Neural crest cell (in vitro differentiated cells): ENCODE data around the gene TSPAN18. TPM values are rescaled to one million over a fixed set of nuclear protein-coding genes. Genes with fewer than 3 reads are reported as not detected.

Experiments used
- DNase-seq: peaks from one replicate; pipeline ENCODE4 v3.0.0; 2021; ENCODE audit warnings: low read depth, mixed read lengths, low spot score
- H3K27ac Mint-ChIP-seq: one replicate; pipeline ENCODE4 v1.8.0; 2021; ENCODE audit warnings: mild to moderate bottlenecking, mixed read lengths; ENCODE audit not compliant: unreplicated experiment
- H3K27me3 Mint-ChIP-seq: 2 replicates; pipeline ENCODE4 v1.8.0; 2021; ENCODE audit warnings: low read depth, mild to moderate bottlenecking, mixed read lengths
- H3K36me3 Mint-ChIP-seq: 2 replicates; pipeline ENCODE4 v1.8.0; 2021; ENCODE audit warnings: low read depth, mild to moderate bottlenecking, mixed read lengths
- H3K4me1 Mint-ChIP-seq: 2 replicates; pipeline ENCODE4 v1.8.0; 2021; ENCODE audit warnings: mixed read lengths
- H3K4me3 Mint-ChIP-seq: one replicate; pipeline ENCODE4 v1.8.0; 2021; ENCODE audit warnings: mild to moderate bottlenecking, mixed read lengths
- H3K9me3 Mint-ChIP-seq: 2 replicates; pipeline ENCODE4 v1.8.0; 2021; ENCODE audit warnings: mixed read lengths
- CTCF ChIP-seq: fragments of 200-600 bp; sonication (generic); conservative IDR thresholded peaks from 2 replicates; pipeline ENCODE4 v1.5.0; 2021; ENCODE audit warnings: antibody characterized with exemption, mild to moderate bottlenecking
- total RNA-seq: library from RNA; stranded (reverse); gene quantifications from 2 replicates; pipeline ENCODE4 v1.2.1, GENCODE V29; 2021

Gene TSPAN18
- total RNA-seq, 1 donor from 2014 or later, result 125 TPM

- no peaks in the 10 kb centered on the region for H3K27me3 Mint-ChIP-seq
- H3K4me1 Mint-ChIP-seq, result peaks cover 66% of the 10 kb centered on the region
- H3K36me3 Mint-ChIP-seq, result no peaks in the 10 kb centered on the region
- no peak for DNase-seq
- no peak for TF ChIP-seq CTCF
- peak overlapping the region; percentile 75 for H3K27ac Mint-ChIP-seq
- no peak overlapping the region for H3K4me3 Mint-ChIP-seq
- H3K9me3 Mint-ChIP-seq, result no peaks in the 10 kb centered on the region
Measured at GRCh38 chr11:44743959-44744557, 17.3 kb downstream of the TSPAN18 start.

- Mint-ChIP-seq H3K9me3 (no peaks in the 10 kb centered on the region), H3K4me1 (peaks cover 53% of the 10 kb centered on the region), H3K36me3 (peaks cover 1% of the 10 kb centered on the region), H3K27me3 (no peaks in the 10 kb centered on the region), H3K4me3 (no peak overlapping the region), H3K27ac (no peak overlapping the region)
- no peak for DNase-seq
- TF ChIP-seq CTCF, result no peak
Measured at GRCh38 chr11:44746894-44747293, 20.1 kb downstream of the TSPAN18 start.

- Mint-ChIP-seq H3K36me3 (peaks cover 5% of the 10 kb centered on the region), H3K9me3 (no peaks in the 10 kb centered on the region), H3K4me3 (no peak overlapping the region), H3K27ac (peak overlapping the region; percentile 44), H3K4me1 (peaks cover 53% of the 10 kb centered on the region), H3K27me3 (no peaks in the 10 kb centered on the region)
- no peak for DNase-seq
- no peak for TF ChIP-seq CTCF
Measured at GRCh38 chr11:44747316-44747715, 20.6 kb downstream of the TSPAN18 start.

- Mint-ChIP-seq H3K4me3 (no peak overlapping the region), H3K36me3 (peaks cover 5% of the 10 kb centered on the region), H3K9me3 (no peaks in the 10 kb centered on the region), H3K27ac (peak overlapping the region; percentile 44), H3K4me1 (peaks cover 53% of the 10 kb centered on the region), H3K27me3 (no peaks in the 10 kb centered on the region)
- DNase-seq, result no peak
- TF ChIP-seq CTCF, result no peak
Measured at GRCh38 chr11:44747836-44748235, 21.1 kb downstream of the TSPAN18 start.

- no peak for TF ChIP-seq CTCF
- Mint-ChIP-seq H3K4me3 (no peak overlapping the region), H3K27ac (peak overlapping the region; percentile 21), H3K27me3 (no peaks in the 10 kb centered on the region), H3K4me1 (peaks cover 52% of the 10 kb centered on the region), H3K36me3 (peaks cover 5% of the 10 kb centered on the region), H3K9me3 (no peaks in the 10 kb centered on the region)
- no peak for DNase-seq
Measured at GRCh38 chr11:44748606-44749005, 21.8 kb downstream of the TSPAN18 start.
